ENCODE measurements around the gene ZNF385B. TPM values are rescaled to one million over a fixed set of nuclear protein-coding genes. Genes with fewer than 3 reads are reported as not detected.

The ZNF385B gene
- total and polyA plus RNA-seq, 8 donors = 1.8 to 41.4 (median 3.5) TPM; not detected in 1

GRCh38 chr2:179822540-179822939 is 38.9 kb downstream of the ZNF385B start:
- DNase-seq = no peak

GRCh38 chr2:179818546-179818945 is 42.9 kb downstream of the ZNF385B start:
- H3K27ac ChIP-seq = no peak overlapping the region
- WGBS, 5 donors = 73 to 84% (median 80%) methylated on average over 8 of the region's 8 CpGs
- no peak overlapping the region for H3K4me3 ChIP-seq
- no peak for DNase-seq
- no peaks in the 10 kb centered on the region for H3K4me1 ChIP-seq
- H3K9me3 ChIP-seq = no peaks in the 10 kb centered on the region
- no peak for TF ChIP-seq POLR2A (IDR thresholded peaks at IDR 0.05)
- no peak for TF ChIP-seq POLR2AphosphoS5 (IDR thresholded peaks at IDR 0.05)
- H3K36me3 ChIP-seq = no peaks in the 10 kb centered on the region
- intact Hi-C loops (cut with DNase I; ENCODE audit: low total_unique reads) = no loop called here
- no peaks in the 10 kb centered on the region for H3K27me3 ChIP-seq

More at GRCh38 chr2:179822540-179822939, 38.9 kb downstream of the ZNF385B start:
- no peak overlapping the region for H3K27ac ChIP-seq
- H3K4me3 ChIP-seq = no peak overlapping the region
- H3K9me3 ChIP-seq = no peaks in the 10 kb centered on the region
- TF ChIP-seq POLR2AphosphoS5 (IDR thresholded peaks at IDR 0.05) (no peak), POLR2A (IDR thresholded peaks at IDR 0.05) (no peak), CTCF (IDR thresholded peaks at IDR 0.05) (no peak), EP300 (IDR thresholded peaks at IDR 0.05) (no peak)
- no peaks in the 10 kb centered on the region for H3K4me1 ChIP-seq
- intact Hi-C loops (cut with DNase I; ENCODE audit: low total_unique reads) = no loop called here
- H3K27me3 ChIP-seq = no peaks in the 10 kb centered on the region
- WGBS, 5 donors = 78 to 96% (median 88%) methylated on average over 1 of the region's 1 CpG
- H3K36me3 ChIP-seq = no peaks in the 10 kb centered on the region

GRCh38 chr2:179817181-179817841 is 44.1 kb downstream of the ZNF385B start:
- WGBS, 5 donors = 8 to 29% (median 22%) methylated on average over 1 of the region's 1 CpG
- Histone ChIP-seq H3K4me1 (no peaks in the 10 kb centered on the region), H3K27ac (no peak overlapping the region), H3K27me3 (no peaks in the 10 kb centered on the region), H3K36me3 (no peaks in the 10 kb centered on the region), H3K4me3 (no peak overlapping the region), H3K9me3 (peaks cover 0 to 2% (median 0%) of the 10 kb centered on the region in 4 donors)
- intact Hi-C loops (cut with DNase I; ENCODE audit: low total_unique reads) = no loop called here
- DNase-seq = peak in 1 of 2 donors; percentile 4
- no peak for TF ChIP-seq CTCF (IDR thresholded peaks at IDR 0.05)
- TF ChIP-seq EP300 (IDR thresholded peaks at IDR 0.05) = no peak

- 82 to 100% (median 97%) methylated on average over 5 of the region's 5 CpGs for WGBS, 5 donors
- Histone ChIP-seq H3K27ac (no peak overlapping the region), H3K4me1 (no peaks in the 10 kb centered on the region), H3K36me3 (no peaks in the 10 kb centered on the region), H3K4me3 (no peak overlapping the region), H3K27me3 (no peaks in the 10 kb centered on the region), H3K9me3 (peaks cover 0 to 12% (median 0%) of the 10 kb centered on the region in 4 donors)
- DNase-seq = no peak
- intact Hi-C loops (cut with DNase I; ENCODE audit: low total_unique reads) = no loop called here
- no peak for TF ChIP-seq POLR2AphosphoS5 (IDR thresholded peaks at IDR 0.05)
- no peak for TF ChIP-seq EP300 (IDR thresholded peaks at IDR 0.05)
- no peak for TF ChIP-seq POLR2A (IDR thresholded peaks at IDR 0.05)
- TF ChIP-seq CTCF (IDR thresholded peaks at IDR 0.05) = no peak
Measured at GRCh38 chr2:179814050-179814449, 47.4 kb downstream of the ZNF385B start.

GRCh38 chr2:179812501-179812900 is 48.9 kb downstream of the ZNF385B start:
- H3K27ac ChIP-seq = no peak overlapping the region
- no peaks in the 10 kb centered on the region for H3K4me1 ChIP-seq
- H3K4me3 ChIP-seq = no peak overlapping the region
- peaks cover 0 to 12% (median 0%) of the 10 kb centered on the region in 4 donors for H3K9me3 ChIP-seq
- H3K27me3 ChIP-seq = no peaks in the 10 kb centered on the region
- no peaks in the 10 kb centered on the region for H3K36me3 ChIP-seq
- WGBS, 5 donors = 91 to 98% (median 95%) methylated on average over 1 of the region's 1 CpG
- no peak for DNase-seq
- TF ChIP-seq EP300 (IDR thresholded peaks at IDR 0.05) (no peak), POLR2AphosphoS5 (IDR thresholded peaks at IDR 0.05) (no peak), CTCF (IDR thresholded peaks at IDR 0.05) (no peak), POLR2A (IDR thresholded peaks at IDR 0.05) (no peak)
- intact Hi-C loops (cut with DNase I; ENCODE audit: low total_unique reads) = no loop called here

All from stomach (tissue), 9 donors.